ENCODE data around the gene ACKR3.

Gene ACKR3

DNA sequence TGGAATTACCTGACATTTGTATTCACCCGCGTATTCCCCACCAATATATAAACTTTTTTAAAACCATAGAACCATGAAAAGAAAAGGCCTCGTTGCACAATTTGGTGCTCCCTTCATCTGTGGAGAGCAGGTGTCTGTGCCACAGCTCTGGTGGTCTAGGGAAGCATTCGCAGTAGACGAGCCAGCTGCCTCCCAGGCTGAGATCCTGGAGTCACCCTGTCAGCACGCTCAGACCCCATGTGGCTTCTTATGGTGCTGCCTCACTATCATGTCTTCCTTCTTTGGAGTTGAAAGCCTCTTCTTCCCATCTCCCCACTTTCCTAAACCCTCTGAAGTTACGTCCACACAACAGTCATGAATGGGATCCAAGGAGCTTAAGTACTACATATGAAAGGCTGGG is 38.4 kb upstream of the ACKR3 start:
- no peak for DNase-seq (ENCODE audit: low read depth, low spot score)
- TF ChIP-seq EZH2 (IDR thresholded peaks at IDR 0.05) (no peak), FOXP2 (optimal IDR thresholded peaks at IDR 0.05; ENCODE audit: control extremely low read depth, extremely low read length, insufficient read depth) (no peak)
- no peaks in the 10 kb centered on the region for H3K36me3 ChIP-seq (ENCODE audit: insufficient read depth, low read length)
- H3K9ac ChIP-seq (ENCODE audit: insufficient read length): no peak overlapping the region
- no peak overlapping the region for H3K27ac ChIP-seq
- no peaks in the 10 kb centered on the region for H3K9me3 ChIP-seq (ENCODE audit: low read depth, low read length)
- H3K4me3 ChIP-seq: no peak overlapping the region

- Histone ChIP-seq H3K9me3 (ENCODE audit: low read depth, low read length) (no peaks in the 10 kb centered on the region), H3K27ac (no peak overlapping the region), H3K9ac (ENCODE audit: insufficient read length) (no peak overlapping the region), H3K4me3 (no peak overlapping the region), H3K36me3 (ENCODE audit: insufficient read depth, low read length) (no peaks in the 10 kb centered on the region)
- TF ChIP-seq POLR2AphosphoS5 (IDR thresholded peaks at IDR 0.05; ENCODE audit: borderline replicate concordance, low read depth, low read length): no peak
- no peak for DNase-seq (ENCODE audit: low read depth, low spot score)
These were observed 37.6 kb upstream of the ACKR3 start for GRCh38 chr2:236531996-236532395.

GRCh38 chr2:236533343-236533742 is 36.3 kb upstream of the ACKR3 start:
- TF ChIP-seq EZH2 (IDR thresholded peaks at IDR 0.05): no peak
- no peak for TF ChIP-seq FOXP2 (optimal IDR thresholded peaks at IDR 0.05; ENCODE audit: control extremely low read depth, extremely low read length, insufficient read depth)
- no peak for TF ChIP-seq POLR2AphosphoS5 (IDR thresholded peaks at IDR 0.05; ENCODE audit: borderline replicate concordance, low read depth, low read length)
- Histone ChIP-seq H3K9ac (ENCODE audit: insufficient read length) (no peak overlapping the region), H3K4me3 (no peak overlapping the region), H3K27ac (no peak overlapping the region), H3K36me3 (ENCODE audit: insufficient read depth, low read length) (no peaks in the 10 kb centered on the region), H3K9me3 (ENCODE audit: low read depth, low read length) (no peaks in the 10 kb centered on the region)
- no peak for DNase-seq (ENCODE audit: low read depth, low spot score)

GRCh38 chr2:236535024-236535423 is 34.6 kb upstream of the ACKR3 start:
- no peak overlapping the region for H3K4me3 ChIP-seq
- TF ChIP-seq FOXP2 (optimal IDR thresholded peaks at IDR 0.05; ENCODE audit: control extremely low read depth, extremely low read length, insufficient read depth) (no peak), POLR2AphosphoS5 (IDR thresholded peaks at IDR 0.05; ENCODE audit: borderline replicate concordance, low read depth, low read length) (no peak), EZH2 (IDR thresholded peaks at IDR 0.05) (no peak)
- no peak for DNase-seq (ENCODE audit: low read depth, low spot score)

GRCh38 chr2:236536727-236537398 is 32.8 kb upstream of the ACKR3 start:
- Histone ChIP-seq H3K9ac (ENCODE audit: insufficient read length) (no peak overlapping the region), H3K9me3 (ENCODE audit: low read depth, low read length) (no peaks in the 10 kb centered on the region), H3K4me3 (no peak overlapping the region), H3K27ac (no peak overlapping the region), H3K36me3 (ENCODE audit: insufficient read depth, low read length) (no peaks in the 10 kb centered on the region)
- TF ChIP-seq EZH2 (IDR thresholded peaks at IDR 0.05) (no peak), POLR2AphosphoS5 (IDR thresholded peaks at IDR 0.05; ENCODE audit: borderline replicate concordance, low read depth, low read length) (no peak), FOXP2 (optimal IDR thresholded peaks at IDR 0.05; ENCODE audit: control extremely low read depth, extremely low read length, insufficient read depth) (no peak)
- no peak for DNase-seq (ENCODE audit: low read depth, low spot score)

More at GRCh38 chr2:236535024-236535423, 34.6 kb upstream of the ACKR3 start:
- H3K9me3 ChIP-seq (ENCODE audit: low read depth, low read length): no peaks in the 10 kb centered on the region
- no peak overlapping the region for H3K9ac ChIP-seq (ENCODE audit: insufficient read length)
- no peaks in the 10 kb centered on the region for H3K36me3 ChIP-seq (ENCODE audit: insufficient read depth, low read length)
- H3K27ac ChIP-seq: no peak overlapping the region

DNA sequence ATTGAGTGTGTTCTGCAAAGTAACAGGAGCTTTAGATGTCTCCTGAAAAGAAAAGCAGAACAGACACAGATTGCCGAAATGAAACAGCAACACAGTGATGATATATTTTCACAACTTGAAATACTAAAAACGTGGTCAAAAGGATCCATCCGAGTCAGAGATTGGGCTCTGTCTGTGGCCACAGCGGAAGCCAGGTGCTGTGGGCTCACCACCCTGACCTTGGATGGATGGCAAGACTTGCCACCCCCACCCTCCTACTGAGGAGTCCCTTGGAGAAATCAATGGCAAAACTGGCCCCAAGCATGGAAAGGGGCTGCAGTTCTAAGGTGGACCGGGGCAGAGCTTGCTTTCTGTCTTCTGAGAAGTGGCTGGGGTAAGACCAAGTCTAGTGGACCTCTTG is 31.4 kb upstream of the ACKR3 start:
- no peaks in the 10 kb centered on the region for H3K36me3 ChIP-seq (ENCODE audit: insufficient read depth, low read length)
- H3K27ac ChIP-seq: no peak overlapping the region
- no peaks in the 10 kb centered on the region for H3K9me3 ChIP-seq (ENCODE audit: low read depth, low read length)
- no peak overlapping the region for H3K4me3 ChIP-seq
- TF ChIP-seq POLR2AphosphoS5 (IDR thresholded peaks at IDR 0.05; ENCODE audit: borderline replicate concordance, low read depth, low read length): no peak
- TF ChIP-seq EZH2 (IDR thresholded peaks at IDR 0.05): no peak
- TF ChIP-seq FOXP2 (optimal IDR thresholded peaks at IDR 0.05; ENCODE audit: control extremely low read depth, extremely low read length, insufficient read depth): no peak
- no peak overlapping the region for H3K9ac ChIP-seq (ENCODE audit: insufficient read length)
- DNase-seq (ENCODE audit: low read depth, low spot score): no peak

DNA sequence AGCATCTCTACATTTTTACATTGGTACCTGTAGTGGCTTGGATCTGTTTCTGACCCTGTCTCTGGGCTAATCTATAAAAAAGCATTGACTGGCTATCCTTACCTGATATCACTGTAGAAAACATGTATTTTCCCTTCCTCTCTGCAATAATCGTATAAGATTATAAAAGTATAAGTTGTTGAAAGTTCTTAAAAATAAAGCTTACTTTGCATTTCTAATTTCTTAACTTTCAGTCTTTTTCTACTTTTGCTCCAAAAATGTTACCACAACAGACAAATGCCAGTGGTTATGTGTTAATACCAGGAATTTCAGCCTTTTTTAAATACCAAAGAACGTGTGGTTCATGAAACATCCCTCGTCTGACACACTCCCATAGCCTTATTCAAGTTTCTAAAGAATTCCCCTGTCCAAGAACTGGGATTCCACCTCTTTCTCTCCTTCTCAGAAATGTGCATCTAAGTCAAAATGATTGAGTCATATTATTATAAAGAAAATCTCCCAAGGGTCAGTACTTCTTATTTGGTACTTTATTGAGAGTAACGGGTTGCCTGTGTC is 28.5 kb upstream of the ACKR3 start:
- H3K9ac ChIP-seq (ENCODE audit: insufficient read length): no peak overlapping the region
- no peak overlapping the region for H3K27ac ChIP-seq
- DNase-seq (ENCODE audit: low read depth, low spot score): no peak
- H3K9me3 ChIP-seq (ENCODE audit: low read depth, low read length): no peaks in the 10 kb centered on the region
- H3K36me3 ChIP-seq (ENCODE audit: insufficient read depth, low read length): no peaks in the 10 kb centered on the region
- TF ChIP-seq POLR2AphosphoS5 (IDR thresholded peaks at IDR 0.05; ENCODE audit: borderline replicate concordance, low read depth, low read length) (no peak), EZH2 (IDR thresholded peaks at IDR 0.05) (no peak), FOXP2 (optimal IDR thresholded peaks at IDR 0.05; ENCODE audit: control extremely low read depth, extremely low read length, insufficient read depth) (no peak)
- no peak overlapping the region for H3K4me3 ChIP-seq

DNA sequence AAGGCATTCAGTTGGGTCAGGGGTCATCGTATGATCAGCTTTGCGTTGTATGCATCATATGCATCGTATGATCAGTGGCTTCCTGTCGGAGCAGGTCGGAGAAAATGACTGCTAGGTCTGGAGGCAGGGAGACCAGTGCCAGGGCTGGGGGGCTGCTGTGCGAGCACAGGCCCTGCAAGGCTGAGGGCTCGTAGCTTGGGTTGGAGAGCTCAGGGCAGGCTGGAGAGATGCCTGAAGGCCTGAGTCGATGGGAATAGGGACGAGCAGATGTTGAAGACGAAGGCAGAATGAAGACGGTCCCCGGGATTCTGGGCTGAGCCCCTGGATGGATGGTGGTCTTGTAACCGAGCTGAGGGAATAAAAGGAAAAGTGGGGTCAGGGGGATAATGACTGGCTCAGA is 25.3 kb upstream of the ACKR3 start:
- H3K4me3 ChIP-seq: no peak overlapping the region
- no peaks in the 10 kb centered on the region for H3K9me3 ChIP-seq (ENCODE audit: low read depth, low read length)
- no peaks in the 10 kb centered on the region for H3K36me3 ChIP-seq (ENCODE audit: insufficient read depth, low read length)
- H3K27ac ChIP-seq: no peak overlapping the region
- no peak for DNase-seq (ENCODE audit: low read depth, low spot score)
- TF ChIP-seq POLR2AphosphoS5 (IDR thresholded peaks at IDR 0.05; ENCODE audit: borderline replicate concordance, low read depth, low read length): no peak
- TF ChIP-seq FOXP2 (optimal IDR thresholded peaks at IDR 0.05; ENCODE audit: control extremely low read depth, extremely low read length, insufficient read depth): no peak
- no peak for TF ChIP-seq EZH2 (IDR thresholded peaks at IDR 0.05)
- no peak overlapping the region for H3K9ac ChIP-seq (ENCODE audit: insufficient read length)

- Histone ChIP-seq H3K36me3 (ENCODE audit: insufficient read depth, low read length) (no peaks in the 10 kb centered on the region), H3K4me3 (no peak overlapping the region), H3K27ac (no peak overlapping the region), H3K9me3 (ENCODE audit: low read depth, low read length) (no peaks in the 10 kb centered on the region), H3K9ac (ENCODE audit: insufficient read length) (no peak overlapping the region)
- no peak for DNase-seq (ENCODE audit: low read depth, low spot score)
- no peak for TF ChIP-seq POLR2AphosphoS5 (IDR thresholded peaks at IDR 0.05; ENCODE audit: borderline replicate concordance, low read depth, low read length)
- TF ChIP-seq EZH2 (IDR thresholded peaks at IDR 0.05): no peak
- no peak for TF ChIP-seq FOXP2 (optimal IDR thresholded peaks at IDR 0.05; ENCODE audit: control extremely low read depth, extremely low read length, insufficient read depth)
These were observed 24.4 kb upstream of the ACKR3 start for GRCh38 chr2:236545248-236545658.
